ENCODE data around the gene PLCL2.

PLCL2 gene

DNA sequence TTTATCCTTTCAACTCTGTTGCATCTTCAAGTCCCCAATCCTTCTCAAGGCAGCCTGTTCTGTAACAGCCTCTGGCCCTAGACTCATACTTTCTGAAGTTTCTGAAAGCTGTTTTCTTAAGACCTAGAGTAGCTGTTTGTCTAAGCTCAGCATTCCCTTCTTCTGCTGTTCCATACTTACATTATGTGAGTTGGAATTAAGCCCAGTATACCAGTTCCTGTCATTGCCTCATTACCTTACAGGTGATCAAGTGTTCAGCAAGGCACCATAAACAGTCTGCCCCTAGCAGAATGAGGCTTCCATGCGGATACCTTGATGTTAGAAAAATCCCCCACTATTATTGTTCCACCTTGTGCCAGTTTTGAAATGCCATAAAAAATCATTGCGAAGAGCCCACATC, 180.6 kb downstream of the PLCL2 start:
- TF ChIP-seq, protein P1, sequence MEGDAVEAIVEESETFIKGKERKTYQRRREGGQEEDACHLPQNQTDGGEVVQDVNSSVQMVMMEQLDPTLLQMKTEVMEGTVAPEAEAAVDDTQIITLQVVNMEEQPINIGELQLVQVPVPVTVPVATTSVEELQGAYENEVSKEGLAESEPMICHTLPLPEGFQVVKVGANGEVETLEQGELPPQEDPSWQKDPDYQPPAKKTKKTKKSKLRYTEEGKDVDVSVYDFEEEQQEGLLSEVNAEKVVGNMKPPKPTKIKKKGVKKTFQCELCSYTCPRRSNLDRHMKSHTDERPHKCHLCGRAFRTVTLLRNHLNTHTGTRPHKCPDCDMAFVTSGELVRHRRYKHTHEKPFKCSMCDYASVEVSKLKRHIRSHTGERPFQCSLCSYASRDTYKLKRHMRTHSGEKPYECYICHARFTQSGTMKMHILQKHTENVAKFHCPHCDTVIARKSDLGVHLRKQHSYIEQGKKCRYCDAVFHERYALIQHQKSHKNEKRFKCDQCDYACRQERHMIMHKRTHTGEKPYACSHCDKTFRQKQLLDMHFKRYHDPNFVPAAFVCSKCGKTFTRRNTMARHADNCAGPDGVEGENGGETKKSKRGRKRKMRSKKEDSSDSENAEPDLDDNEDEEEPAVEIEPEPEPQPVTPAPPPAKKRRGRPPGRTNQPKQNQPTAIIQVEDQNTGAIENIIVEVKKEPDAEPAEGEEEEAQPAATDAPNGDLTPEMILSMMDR (conservative IDR thresholded peaks at IDR 0.05; ENCODE audit: low read depth, low read length): no peak
- Histone ChIP-seq H3K27ac (no peak overlapping the region), H3K4me3 (IDR thresholded peaks at IDR 0.05; ENCODE audit: insufficient read depth, low read depth, low read length) (no peak overlapping the region), H3K4me1 (ENCODE audit: low read depth, poor library complexity, severe bottlenecking) (no peaks in the 10 kb centered on the region), H3K9ac (no peak overlapping the region), H2AFZ (ENCODE audit: low read depth) (no peak overlapping the region), H3K27me3 (ENCODE audit: insufficient read depth, low read depth) (no peaks in the 10 kb centered on the region), H4K20me1 (ENCODE audit: insufficient read depth) (no peaks in the 10 kb centered on the region), H3K79me2 (ENCODE audit: insufficient read depth, low read depth) (no peaks in the 10 kb centered on the region), H3K4me2 (no peak overlapping the region), H3K36me3 (ENCODE audit: insufficient read depth) (no peaks in the 10 kb centered on the region)

DNA sequence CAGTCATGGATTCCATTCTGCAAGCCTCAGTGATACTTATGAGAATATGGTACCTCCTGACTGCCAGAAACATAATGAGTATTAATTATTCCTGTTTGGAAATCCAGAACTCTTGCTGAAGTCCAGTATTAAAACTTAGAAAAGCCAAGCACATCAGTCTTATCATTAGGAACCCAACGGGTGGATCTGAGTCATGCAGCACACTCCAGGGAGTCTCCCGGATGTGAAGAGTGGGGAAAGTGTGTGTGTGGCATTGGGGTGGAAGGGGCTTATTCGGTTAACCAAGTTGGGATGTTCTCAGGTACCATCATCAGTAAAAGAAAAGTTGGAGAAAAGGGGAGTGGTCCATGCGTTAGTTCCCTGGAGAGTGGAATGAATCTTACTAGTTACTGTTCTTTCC, 181.1 kb downstream of the PLCL2 start:
- Histone ChIP-seq H3K79me2 (ENCODE audit: insufficient read depth, low read depth) (no peaks in the 10 kb centered on the region), H3K4me1 (ENCODE audit: low read depth, poor library complexity, severe bottlenecking) (no peaks in the 10 kb centered on the region), H4K20me1 (ENCODE audit: insufficient read depth) (no peaks in the 10 kb centered on the region), H3K27me3 (ENCODE audit: insufficient read depth, low read depth) (no peaks in the 10 kb centered on the region), H2AFZ (ENCODE audit: low read depth) (no peak overlapping the region), H3K4me2 (no peak overlapping the region), H3K4me3 (IDR thresholded peaks at IDR 0.05; ENCODE audit: insufficient read depth, low read depth, low read length) (no peak overlapping the region), H3K27ac (no peak overlapping the region), H3K9ac (no peak overlapping the region), H3K36me3 (ENCODE audit: insufficient read depth) (no peaks in the 10 kb centered on the region)
- TF ChIP-seq, protein P1 (conservative IDR thresholded peaks at IDR 0.05; ENCODE audit: low read depth, low read length): no peak

DNA sequence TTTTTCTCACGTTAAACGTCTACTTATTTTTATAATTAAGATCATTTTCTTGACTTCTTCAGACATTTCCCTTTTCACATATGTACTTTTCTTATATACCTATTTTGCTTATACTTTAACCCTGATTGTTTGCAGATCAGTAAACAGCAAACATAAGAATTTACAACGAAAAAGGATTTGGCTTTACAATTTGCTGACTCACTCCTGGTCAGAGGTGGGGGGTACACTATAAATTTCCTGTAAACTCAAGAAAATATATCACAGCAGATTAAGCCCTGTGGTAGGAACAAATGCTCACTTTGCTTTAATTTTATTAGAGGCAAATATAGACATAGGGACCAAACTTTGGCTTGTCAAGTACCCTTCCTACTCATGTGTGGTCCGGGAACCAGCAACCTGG, 185.0 kb downstream of the PLCL2 start:
- Histone ChIP-seq H3K4me3 (IDR thresholded peaks at IDR 0.05; ENCODE audit: insufficient read depth, low read depth, low read length) (no peak overlapping the region), H4K20me1 (ENCODE audit: insufficient read depth) (no peaks in the 10 kb centered on the region), H3K4me1 (ENCODE audit: low read depth, poor library complexity, severe bottlenecking) (no peaks in the 10 kb centered on the region), H3K4me2 (no peak overlapping the region), H3K79me2 (ENCODE audit: insufficient read depth, low read depth) (no peaks in the 10 kb centered on the region), H2AFZ (ENCODE audit: low read depth) (no peak overlapping the region), H3K27ac (no peak overlapping the region), H3K27me3 (ENCODE audit: insufficient read depth, low read depth) (no peaks in the 10 kb centered on the region), H3K36me3 (ENCODE audit: insufficient read depth) (no peaks in the 10 kb centered on the region), H3K9ac (no peak overlapping the region)
- TF ChIP-seq, protein P1 (conservative IDR thresholded peaks at IDR 0.05; ENCODE audit: low read depth, low read length): no peak

DNA sequence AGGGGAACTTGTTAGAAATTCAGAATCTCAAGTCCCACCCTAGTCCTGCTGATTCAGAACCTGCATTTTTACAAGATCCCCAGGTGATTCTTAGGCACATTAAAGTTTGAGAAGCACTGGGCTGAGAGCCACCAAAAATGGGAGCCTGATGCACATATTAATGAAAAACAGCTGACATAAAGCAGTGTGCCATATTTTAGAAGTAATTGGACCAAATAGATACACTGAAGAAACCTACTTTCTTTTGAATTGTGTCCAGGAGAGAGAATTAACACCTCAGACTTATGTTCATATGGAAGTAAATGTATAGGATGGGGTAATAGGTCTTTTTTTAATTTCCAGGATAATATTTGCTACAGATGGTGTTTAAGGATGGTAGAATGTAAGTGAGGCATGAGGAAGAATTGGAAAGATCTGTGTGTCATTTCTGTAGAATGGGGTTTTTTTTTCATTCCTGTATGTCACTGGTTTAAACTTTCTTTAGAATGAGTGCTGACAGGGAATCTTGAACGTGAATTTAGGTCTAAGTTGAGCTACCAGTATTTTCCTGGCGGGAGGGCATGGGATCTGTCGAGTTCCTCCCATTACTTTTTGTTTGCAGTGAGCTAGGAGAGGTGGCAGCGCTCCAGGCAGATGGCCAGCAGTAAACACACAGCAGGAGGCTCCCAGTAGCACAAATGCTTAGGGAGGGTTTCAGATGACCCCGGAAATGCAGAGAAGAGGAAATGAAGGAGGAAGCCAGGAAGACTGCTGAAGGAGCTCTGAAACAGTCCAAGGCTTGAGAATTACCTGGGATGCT, 185.6 kb downstream of the PLCL2 start:
- TF ChIP-seq, protein P1 (conservative IDR thresholded peaks at IDR 0.05; ENCODE audit: low read depth, low read length): no peak
- Histone ChIP-seq H2AFZ (ENCODE audit: low read depth) (no peak overlapping the region), H3K4me2 (no peak overlapping the region), H3K36me3 (ENCODE audit: insufficient read depth) (no peaks in the 10 kb centered on the region), H3K79me2 (ENCODE audit: insufficient read depth, low read depth) (no peaks in the 10 kb centered on the region), H3K27me3 (ENCODE audit: insufficient read depth, low read depth) (no peaks in the 10 kb centered on the region), H3K27ac (no peak overlapping the region), H3K4me3 (IDR thresholded peaks at IDR 0.05; ENCODE audit: insufficient read depth, low read depth, low read length) (no peak overlapping the region), H4K20me1 (ENCODE audit: insufficient read depth) (no peaks in the 10 kb centered on the region), H3K9ac (no peak overlapping the region), H3K4me1 (ENCODE audit: low read depth, poor library complexity, severe bottlenecking) (no peaks in the 10 kb centered on the region)
